Trophoblast cell (in vitro differentiated cells and primary cell): ENCODE data around the gene TMEM178B.

Experiments used
- DNase-seq, 2 donors: peaks; one replicate each; pipeline ENCODE4 v3.0.0-alpha.2; 2016
- H2AFZ ChIP-seq: 2 replicates; pipeline ENCODE4 v1.6.1; 2013; ENCODE audit warnings: low read length, moderate library complexity, mild to moderate bottlenecking; ENCODE audit not compliant: insufficient read depth, poor library complexity
- H2AK5ac ChIP-seq: 2 replicates; pipeline ENCODE4 v1.6.1; 2013; ENCODE audit warnings: mild to moderate bottlenecking, low read length
- H2BK120ac ChIP-seq: 2 replicates; pipeline ENCODE4 v1.6.1; 2013; ENCODE audit warnings: low read length, mild to moderate bottlenecking, moderate library complexity; ENCODE audit not compliant: insufficient read depth, poor library complexity
- H2BK12ac ChIP-seq: 2 replicates; pipeline ENCODE4 v1.6.1; 2013; ENCODE audit warnings: mild to moderate bottlenecking, low read length, moderate library complexity
- H2BK5ac ChIP-seq: 2 replicates; pipeline ENCODE4 v1.6.1; 2013; ENCODE audit warnings: low read length, low read depth, moderate library complexity, mild to moderate bottlenecking; ENCODE audit not compliant: poor library complexity
- H3K14ac ChIP-seq: 2 replicates; pipeline ENCODE4 v1.6.1; 2013; ENCODE audit warnings: mild to moderate bottlenecking, low read length
- H3K18ac ChIP-seq: 2 replicates; pipeline ENCODE4 v1.6.1; 2013; ENCODE audit warnings: mild to moderate bottlenecking, low read length
- H3K23ac ChIP-seq: 2 replicates; pipeline ENCODE4 v1.6.1; 2013; ENCODE audit warnings: low read length
- H3K27ac ChIP-seq: 2 replicates; pipeline ENCODE4 v1.5.1; 2013; ENCODE audit warnings: low read depth, mild to moderate bottlenecking, inconsistent platforms, low read length, moderate library complexity
- H3K27me3 ChIP-seq: 2 replicates; pipeline ENCODE4 v1.6.1; 2013; ENCODE audit warnings: inconsistent platforms, mild to moderate bottlenecking, low read length, moderate library complexity; ENCODE audit not compliant: insufficient read depth
- H3K36me3 ChIP-seq, 2 experiments: 1 replicate in 1 of 2; 2 replicates in 1 of 2; pipeline ENCODE4 v1.6.1; 2013; ENCODE audit warnings: low read length in 2 of 2, mild to moderate bottlenecking in 2 of 2, moderate library complexity in 1 of 2; ENCODE audit not compliant: insufficient read depth in 2 of 2, control insufficient read depth in 1 of 2
- H3K4ac ChIP-seq: 2 replicates; pipeline ENCODE4 v1.6.1; 2013; ENCODE audit warnings: low read depth, mild to moderate bottlenecking, low read length, moderate library complexity
- H3K4me1 ChIP-seq, 2 experiments: 1 replicate in 1 of 2; 2 replicates in 1 of 2; pipeline ENCODE4 v1.6.1; 2013; ENCODE audit warnings: low read length in 2 of 2, mild to moderate bottlenecking in 2 of 2, moderate library complexity in 1 of 2; ENCODE audit not compliant: insufficient read depth in 2 of 2, control insufficient read depth in 1 of 2
- H3K4me2 ChIP-seq: 2 replicates; pipeline ENCODE4 v1.6.1; 2013; ENCODE audit warnings: inconsistent platforms, mild to moderate bottlenecking, low read length, moderate library complexity
- H3K4me3 ChIP-seq: 2 replicates; pipeline ENCODE4 v1.5.1; 2013; ENCODE audit warnings: mild to moderate bottlenecking, low read depth, low read length, inconsistent platforms
- H3K79me1 ChIP-seq: one replicate; pipeline ENCODE4 v1.6.1; 2013; ENCODE audit warnings: low read length
- H3K79me2 ChIP-seq: 2 replicates; pipeline ENCODE4 v1.6.1; 2013; ENCODE audit warnings: low read length, mild to moderate bottlenecking; ENCODE audit not compliant: control insufficient read depth, insufficient read depth, poor library complexity
- H3K9ac ChIP-seq: 2 replicates; pipeline ENCODE4 v1.6.1; 2013; ENCODE audit warnings: mild to moderate bottlenecking, low read length
- H3K9me3 ChIP-seq: 2 replicates; pipeline ENCODE4 v1.6.1; 2013; ENCODE audit warnings: low read depth, mild to moderate bottlenecking, control low read depth, inconsistent platforms, low read length; ENCODE audit not compliant: insufficient read depth
- H4K12ac ChIP-seq: 2 replicates; pipeline ENCODE4 v1.6.1; 2013; ENCODE audit warnings: low read depth, mild to moderate bottlenecking, low read length, moderate library complexity
- H4K8ac ChIP-seq: 2 replicates; pipeline ENCODE4 v1.6.1; 2013; ENCODE audit warnings: low read depth, mild to moderate bottlenecking, low read length, moderate library complexity
- H4K91ac ChIP-seq: one replicate; pipeline ENCODE4 v1.6.1; 2013; ENCODE audit warnings: low read depth, mild to moderate bottlenecking, low read length, moderate library complexity
- WGBS: extraction: QIAGEN DNeasy Blood & Tissue Kit; methylation state at CpG from one replicate; pipeline ENCODE4 v1.1.7; 2013; ENCODE audit warnings: missing lambda C conversion rate; ENCODE audit not compliant: insufficient read length, insufficient coverage; ENCODE audit errors: extremely low coverage; 5-methylcytosine and 5-hydroxymethylcytosine counted together

The TMEM178B gene

DNA sequence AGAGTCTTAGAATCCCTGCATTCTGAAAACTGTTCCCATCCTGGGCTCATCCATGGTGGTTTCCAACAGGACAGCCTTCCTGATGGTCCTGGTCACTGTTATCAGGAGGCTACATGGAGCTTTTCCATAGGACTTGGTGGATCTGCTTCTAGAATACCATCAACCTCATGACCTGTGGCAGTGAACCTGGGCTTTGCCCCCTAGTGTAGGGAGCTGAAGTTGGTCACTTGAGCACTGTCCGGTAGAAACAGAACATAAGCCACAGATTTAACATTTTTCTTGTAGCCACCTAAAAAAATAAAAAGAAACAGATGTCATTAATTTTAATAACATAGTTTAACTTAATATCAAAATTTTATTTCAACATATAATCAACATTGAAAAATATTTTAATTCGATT lies 165.8 kb downstream of the TMEM178B start:
- H3K36me3 ChIP-seq, result no peaks in the 10 kb centered on the region
- no peak overlapping the region for H2AFZ ChIP-seq
- no peak overlapping the region for H3K4ac ChIP-seq
- H4K91ac ChIP-seq, result no peak overlapping the region
- no peak overlapping the region for H2BK12ac ChIP-seq
- no peak overlapping the region for H3K14ac ChIP-seq
- H4K12ac ChIP-seq, result no peak overlapping the region
- no peaks in the 10 kb centered on the region for H3K27me3 ChIP-seq
- no peak overlapping the region for H3K23ac ChIP-seq
- no CpG with 5 or more reads among the region's 2 CpGs for WGBS
- no peak overlapping the region for H2BK5ac ChIP-seq
- no peak overlapping the region for H3K27ac ChIP-seq
- H3K18ac ChIP-seq, result no peak overlapping the region
- H3K79me1 ChIP-seq, result no peaks in the 10 kb centered on the region
- no peak overlapping the region for H4K8ac ChIP-seq
- no peak overlapping the region for H3K9ac ChIP-seq
- DNase-seq, result no peak
- H3K79me2 ChIP-seq, result no peaks in the 10 kb centered on the region
- H2AK5ac ChIP-seq, result no peak overlapping the region
- no peak overlapping the region for H2BK120ac ChIP-seq
- no peaks in the 10 kb centered on the region for H3K9me3 ChIP-seq
- H3K4me1 ChIP-seq, result no peaks in the 10 kb centered on the region
- H3K4me3 ChIP-seq, result no peak overlapping the region
- H3K4me2 ChIP-seq, result no peak overlapping the region

GRCh38 chr7:141242568-141242967 lies 168.7 kb downstream of the TMEM178B start:
- no peaks in the 10 kb centered on the region for H3K36me3 ChIP-seq
- no peak overlapping the region for H3K4me3 ChIP-seq
- H3K14ac ChIP-seq, result no peak overlapping the region
- H3K4me2 ChIP-seq, result no peak overlapping the region
- no peak overlapping the region for H3K18ac ChIP-seq
- no peak overlapping the region for H3K27ac ChIP-seq
- no peak overlapping the region for H2AK5ac ChIP-seq
- no peaks in the 10 kb centered on the region for H3K79me2 ChIP-seq
- no peak overlapping the region for H3K9ac ChIP-seq
- no CpG with 5 or more reads among the region's 5 CpGs for WGBS
- no peak for DNase-seq
- no peaks in the 10 kb centered on the region for H3K9me3 ChIP-seq
- no peak overlapping the region for H4K8ac ChIP-seq
- no peak overlapping the region for H2BK12ac ChIP-seq
- H3K4me1 ChIP-seq, result no peaks in the 10 kb centered on the region
- H3K23ac ChIP-seq, result no peak overlapping the region
- H2AFZ ChIP-seq, result no peak overlapping the region
- H3K4ac ChIP-seq, result no peak overlapping the region
- H2BK120ac ChIP-seq, result no peak overlapping the region
- H3K27me3 ChIP-seq, result no peaks in the 10 kb centered on the region
- H3K79me1 ChIP-seq, result no peaks in the 10 kb centered on the region
- no peak overlapping the region for H4K12ac ChIP-seq
- no peak overlapping the region for H4K91ac ChIP-seq
- no peak overlapping the region for H2BK5ac ChIP-seq

- H3K4me3 ChIP-seq, result no peak overlapping the region
- no peaks in the 10 kb centered on the region for H3K36me3 ChIP-seq
- no peaks in the 10 kb centered on the region for H3K79me1 ChIP-seq
- H2BK5ac ChIP-seq, result no peak overlapping the region
- no peak overlapping the region for H3K23ac ChIP-seq
- H2BK120ac ChIP-seq, result no peak overlapping the region
- no CpG with 5 or more reads among the region's 8 CpGs for WGBS
- H3K4me1 ChIP-seq, result no peaks in the 10 kb centered on the region
- H3K4me2 ChIP-seq, result no peak overlapping the region
- no peak overlapping the region for H3K14ac ChIP-seq
- H3K79me2 ChIP-seq, result no peaks in the 10 kb centered on the region
- H2AFZ ChIP-seq, result no peak overlapping the region
- no peak overlapping the region for H3K4ac ChIP-seq
- no peak overlapping the region for H3K18ac ChIP-seq
- H3K9me3 ChIP-seq, result no peaks in the 10 kb centered on the region
- DNase-seq, result no peak
- H3K27me3 ChIP-seq, result no peaks in the 10 kb centered on the region
- no peak overlapping the region for H4K8ac ChIP-seq
- H3K27ac ChIP-seq, result no peak overlapping the region
- H4K91ac ChIP-seq, result no peak overlapping the region
- no peak overlapping the region for H3K9ac ChIP-seq
- H2BK12ac ChIP-seq, result no peak overlapping the region
- no peak overlapping the region for H4K12ac ChIP-seq
- no peak overlapping the region for H2AK5ac ChIP-seq
These were observed 169.5 kb downstream of the TMEM178B start for GRCh38 chr7:141243368-141243767.

DNA sequence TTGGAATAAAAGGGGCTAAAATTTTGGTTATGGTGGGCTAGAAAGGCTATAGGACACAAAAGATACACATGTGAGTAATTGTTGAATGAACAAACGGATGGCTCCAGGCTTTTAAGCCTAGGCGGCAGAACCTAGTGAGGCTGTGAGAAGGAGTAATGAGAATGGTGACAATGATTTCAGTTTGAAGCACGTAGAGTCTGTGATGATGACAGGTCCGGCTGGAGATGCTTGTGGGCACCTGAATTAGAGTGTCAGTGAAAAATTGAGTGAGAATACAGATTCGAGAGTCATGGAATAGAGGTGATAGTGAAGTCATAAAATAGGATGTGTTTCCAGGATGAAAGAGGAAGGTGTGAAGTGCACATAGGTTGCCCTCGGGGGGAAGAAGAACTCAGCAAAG lies 170.6 kb downstream of the TMEM178B start:
- Histone ChIP-seq H3K4me3 (no peak overlapping the region), H3K4ac (no peak overlapping the region), H4K91ac (no peak overlapping the region), H4K8ac (no peak overlapping the region), H3K27me3 (no peaks in the 10 kb centered on the region), H3K79me2 (no peaks in the 10 kb centered on the region), H3K36me3 (no peaks in the 10 kb centered on the region), H3K14ac (no peak overlapping the region), H3K27ac (no peak overlapping the region), H3K4me1 (no peaks in the 10 kb centered on the region), H3K4me2 (no peak overlapping the region), H2BK120ac (no peak overlapping the region), H2AK5ac (no peak overlapping the region), H2BK12ac (no peak overlapping the region), H2BK5ac (no peak overlapping the region), H3K9me3 (no peaks in the 10 kb centered on the region), H3K79me1 (no peaks in the 10 kb centered on the region), H3K23ac (no peak overlapping the region), H4K12ac (no peak overlapping the region), H3K9ac (no peak overlapping the region), H2AFZ (no peak overlapping the region), H3K18ac (no peak overlapping the region)
- no peak for DNase-seq
- no CpG with 5 or more reads among the region's 6 CpGs for WGBS
